SH-SY5Y (cell line): Measurements from ENCODE around the gene SELENOO.

ENCODE experiments used
- GATA2 ChIP-seq: IDR thresholded peaks from 2 replicates; pipeline ENCODE4 v1.6.1; 2011; ENCODE audit warnings: mild to moderate bottlenecking, low read depth, low read length
- GATA3 ChIP-seq: IDR thresholded peaks from 2 replicates; pipeline ENCODE4 v1.6.1; 2011; ENCODE audit warnings: low read depth, mild to moderate bottlenecking, low read length, moderate library complexity

GRCh38 chr22:50196256-50196655 lies 4.6 kb upstream of the SELENOO start:
- no peak for TF ChIP-seq GATA2
- TF ChIP-seq GATA3: no peak
